HG03039 (cell line): ENCODE data around the gene TMEM95.
"Not testable (repeated sequence)": the region's sequence is repeated elsewhere in the genome, so short reads cannot be mapped to it uniquely, and the experiment has no call there.

ENCODE experiments used
- ATAC-seq: cut with Tn5 transposase; IDR thresholded peaks from one replicate; pipeline ENCODE4 v1.9.1; 2021; ENCODE audit warnings: mild to moderate bottlenecking, moderate library complexity; ENCODE audit not compliant: unreplicated experiment

Gene TMEM95

GRCh38 chr17:7346761-7347614 is 8.0 kb upstream of the TMEM95 start:
- ATAC-seq = no peak

- ATAC-seq = no peak
These were observed 7.1 kb upstream of the TMEM95 start for GRCh38 chr17:7347630-7348477.

GRCh38 chr17:7348478-7349242 is 6.3 kb upstream of the TMEM95 start:
- ATAC-seq = no peak

- ATAC-seq = peak; percentile 50
These were observed 3.1 kb upstream of the TMEM95 start, which contains the start of gene KCTD11 for GRCh38 chr17:7351665-7352502. KCTD11 (plus strand) TSS chr17:7352162.

- no peak for ATAC-seq
These were observed 2.5 kb upstream of the TMEM95 start for GRCh38 chr17:7352503-7352889.

GRCh38 chr17:7352910-7353635 is 1.9 kb upstream of the TMEM95 start:
- no peak for ATAC-seq

- ATAC-seq = no peak
These were observed 603 bp upstream of the TMEM95 start for GRCh38 chr17:7354262-7354843.

- no peak for ATAC-seq
These were observed 617 bp downstream of the TMEM95 start for GRCh38 chr17:7355573-7355972.

- no peak for ATAC-seq
These were observed 1.2 kb downstream of the TMEM95 start for GRCh38 chr17:7356072-7356549.

- ATAC-seq = no peak
These were observed 1.8 kb downstream of the TMEM95 start for GRCh38 chr17:7356756-7357155.

- ATAC-seq = no peak
These were observed 2.4 kb downstream of the TMEM95 start for GRCh38 chr17:7357381-7357780.

GRCh38 chr17:7361906-7362305 is 7.0 kb downstream of the TMEM95 start:
- ATAC-seq = no peak

GRCh38 chr17:7363311-7363710 is 8.4 kb downstream of the TMEM95 start:
- ATAC-seq = no peak

- ATAC-seq = not testable (repeated sequence)
These were observed 11.0 kb downstream of the TMEM95 start for GRCh38 chr17:7365963-7366362.

- ATAC-seq = no peak
These were observed 12.1 kb downstream of the TMEM95 start for GRCh38 chr17:7367083-7367482.

GRCh38 chr17:7367918-7368598 is 13.1 kb downstream of the TMEM95 start:
- no peak for ATAC-seq

- not testable (repeated sequence) for ATAC-seq
These were observed 13.6 kb downstream of the TMEM95 start for GRCh38 chr17:7368599-7368994.

GRCh38 chr17:7369825-7370224 is 14.9 kb downstream of the TMEM95 start:
- no peak for ATAC-seq
